ENCODE measurements around the gene ATP11A. TPM values are rescaled to one million over a fixed set of nuclear protein-coding genes. Genes with fewer than 3 reads are reported as not detected.
A peak's percentile ranks its signal among the peaks of the same experiment; 100 is the strongest.

ATP11A gene
- total and polyA plus RNA-seq, 2 experiments from 2014 or later = 12.3 to 52.6 TPM

- Mint-ChIP-seq H3K36me3 (ENCODE audit: low read depth) (peaks cover 3% of the 10 kb centered on the region; the same call in 1 of the 3 replicates), H3K27me3 (ENCODE audit: insufficient read depth, low read depth, poor library complexity) (peaks cover 21% of the 10 kb centered on the region), H3K4me3 (peak overlapping the region; percentile 36; the same call in 1 of the 3 replicates), H3K4me1 (peaks cover 49% of the 10 kb centered on the region), H3K9me3 (no peaks in the 10 kb centered on the region), H3K27ac (no peak overlapping the region)
- H3K36me3 ChIP-seq (ENCODE audit: insufficient read depth) = no peaks in the 10 kb centered on the region
- H2AFZ ChIP-seq = no peak overlapping the region
- peak overlapping the region; percentile 70; the same call in 1 of the 2 replicates for H3K4me3 ChIP-seq
- H3K9me2 ChIP-seq (ENCODE audit: insufficient read depth) = no peaks in the 10 kb centered on the region
- H3F3A ChIP-seq (replicated peaks; ENCODE audit: low read depth) = peaks cover 19% of the 10 kb centered on the region
- peaks cover 10% of the 10 kb centered on the region; the same call in 1 of the 2 replicates for H3K27me3 ChIP-seq (ENCODE audit: insufficient read depth)
- H3K4me1 ChIP-seq (ENCODE audit: insufficient read depth) = peaks cover 27% of the 10 kb centered on the region
- H3K27ac ChIP-seq (ENCODE audit: low read depth) = no peak overlapping the region
- no peak for DNase-seq (ENCODE audit: low spot score)
- TF ChIP-seq CTCF (conservative IDR thresholded peaks at IDR 0.05; ENCODE audit: low read depth in 2 of 2) (0 out of 4 replicates have a peak, but pooled peaks of 1 of the 2 experiments have one; percentile 14), JUNB (IDR thresholded peaks at IDR 0.05; ENCODE audit: unreplicated experiment) (no peak), STAT1 (IDR thresholded peaks at IDR 0.05; ENCODE audit: unreplicated experiment) (no peak)
- no peaks in the 10 kb centered on the region; the same call in 1 of the 2 replicates for H4K20me1 ChIP-seq (replicated peaks; ENCODE audit: insufficient read depth)
- H3K4me2 ChIP-seq = peak overlapping the region; percentile 90; the same call in 1 of the 2 replicates
- 0 out of 3 replicates have a peak, but pooled peaks have one; percentile 1 for ATAC-seq
- H3K79me2 ChIP-seq (replicated peaks; ENCODE audit: insufficient read depth) = no peaks in the 10 kb centered on the region
Measured at GRCh38 chr13:112895521-112896465, 206.0 kb downstream of the ATP11A start.

GRCh38 chr13:112896736-112897602 lies 207.1 kb downstream of the ATP11A start:
- Mint-ChIP-seq H3K27me3 (ENCODE audit: insufficient read depth, low read depth, poor library complexity) (peaks cover 19% of the 10 kb centered on the region), H3K9me3 (no peaks in the 10 kb centered on the region), H3K4me3 (no peak overlapping the region), H3K4me1 (peaks cover 47% of the 10 kb centered on the region), H3K36me3 (ENCODE audit: low read depth) (peaks cover 6% of the 10 kb centered on the region; the same call in 2 of the 3 replicates), H3K27ac (no peak overlapping the region)
- peaks cover 29% of the 10 kb centered on the region for H3K4me1 ChIP-seq (ENCODE audit: insufficient read depth)
- H3K27ac ChIP-seq (ENCODE audit: low read depth) = no peak overlapping the region
- H3K36me3 ChIP-seq (ENCODE audit: insufficient read depth) = no peaks in the 10 kb centered on the region
- H3K4me3 ChIP-seq = no peak overlapping the region
- H3F3A ChIP-seq (replicated peaks; ENCODE audit: low read depth) = peaks cover 12% of the 10 kb centered on the region
- H3K27me3 ChIP-seq (ENCODE audit: insufficient read depth) = 0 out of 2 replicates have a peak, but pooled peaks cover 4% of the 10 kb centered on the region
- ATAC-seq = no peak
- H4K20me1 ChIP-seq (replicated peaks; ENCODE audit: insufficient read depth) = no peaks in the 10 kb centered on the region; the same call in 1 of the 2 replicates
- H3K4me2 ChIP-seq = no peak overlapping the region
- no peaks in the 10 kb centered on the region for H3K79me2 ChIP-seq (replicated peaks; ENCODE audit: insufficient read depth)
- no peak for DNase-seq (ENCODE audit: low spot score)
- H2AFZ ChIP-seq = no peak overlapping the region
- no peaks in the 10 kb centered on the region for H3K9me2 ChIP-seq (ENCODE audit: insufficient read depth)
- TF ChIP-seq POLR2AphosphoS5 (IDR thresholded peaks at IDR 0.05; ENCODE audit: low read depth) = no peak
- TF ChIP-seq ZNF462 (CRISPR knock-in tag; IDR thresholded peaks at IDR 0.05) = no peak
- TF ChIP-seq ZNF114 (CRISPR knock-in tag; IDR thresholded peaks at IDR 0.05) = no peak
- TF ChIP-seq CTCF (conservative IDR thresholded peaks at IDR 0.05; ENCODE audit: low read depth in 2 of 2) = no peak
- TF ChIP-seq EZH2phosphoT487 (IDR thresholded peaks at IDR 0.05; ENCODE audit: unreplicated experiment) = no peak

All from GM23338 (cell line).